GM21529 (cell line): ENCODE data around the gene KRTAP4-5.
"Not testable (repeated sequence)": the region's sequence is repeated elsewhere in the genome, so short reads cannot be mapped to it uniquely, and the experiment has no call there.

Experiments used
- ATAC-seq: cut with Tn5 transposase; IDR thresholded peaks from one replicate; pipeline ENCODE4 v1.9.1; 2021; ENCODE audit not compliant: unreplicated experiment

KRTAP4-5 gene

DNA sequence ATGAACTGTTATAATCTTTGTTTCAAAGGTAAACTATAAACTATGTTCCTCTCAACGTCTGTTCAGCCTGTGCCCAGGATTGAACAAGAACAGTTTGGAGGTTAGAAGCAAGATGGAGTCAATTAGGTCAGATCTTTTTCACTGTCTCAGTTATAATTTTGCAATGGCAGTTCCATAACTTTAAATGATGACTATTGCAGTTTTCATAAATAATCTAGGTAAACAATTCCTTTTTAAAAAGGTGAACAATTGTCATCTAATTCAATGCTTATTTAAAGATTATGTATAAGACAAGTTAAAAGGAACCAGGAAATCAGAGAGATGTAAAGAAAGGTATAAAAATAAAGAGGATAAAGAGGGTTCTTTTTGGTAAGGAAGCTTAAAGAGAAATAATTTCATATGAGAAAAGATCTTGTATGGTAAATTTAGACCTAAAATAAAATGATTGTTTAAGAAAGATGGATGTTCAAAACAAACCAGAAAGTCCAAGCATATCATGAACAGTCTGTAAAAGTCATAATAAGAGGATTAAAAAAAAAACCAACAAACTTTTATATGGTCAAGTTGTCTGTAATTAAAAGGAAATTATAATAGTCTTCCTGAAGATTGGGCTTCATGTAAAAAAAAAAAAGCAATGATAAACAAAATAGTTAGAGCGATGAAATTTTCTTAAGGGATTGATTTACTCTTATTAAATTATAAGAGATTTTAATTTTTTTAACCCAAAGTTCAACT lies 38.3 kb downstream of the KRTAP4-5 start:
- ATAC-seq, result no peak

DNA sequence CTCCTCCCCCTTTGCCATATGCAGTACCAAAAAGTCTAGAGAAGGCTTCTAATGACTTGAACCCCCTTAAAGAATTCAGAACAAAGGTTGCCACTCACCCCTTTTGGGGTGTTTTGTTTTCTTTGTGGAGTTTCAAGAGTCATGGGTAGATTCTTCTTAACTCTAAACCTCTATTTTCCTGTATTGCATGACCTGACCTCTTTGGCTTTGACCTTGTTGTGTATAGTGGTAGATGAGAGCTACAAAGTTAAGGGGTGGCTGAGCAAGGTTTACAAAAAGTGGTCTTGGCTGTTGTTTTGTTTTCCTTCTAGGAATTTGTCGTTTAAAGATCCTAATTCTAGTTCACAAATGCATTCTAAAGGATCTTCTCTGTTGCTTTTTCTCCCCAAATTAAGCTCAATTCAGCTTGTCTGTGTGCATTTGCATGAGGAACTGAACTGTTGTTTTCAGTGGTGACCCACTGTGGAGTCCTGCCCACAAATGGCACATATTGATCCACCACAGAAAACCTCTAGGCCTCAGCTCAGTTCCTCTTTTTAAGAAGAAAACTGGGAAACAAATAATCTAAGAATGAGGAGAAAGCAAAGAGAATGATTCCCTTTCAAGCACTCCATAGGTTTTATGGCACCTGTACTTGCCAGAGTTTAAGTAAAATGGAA lies 40.8 kb downstream of the KRTAP4-5 start:
- ATAC-seq, result not testable (repeated sequence)

DNA sequence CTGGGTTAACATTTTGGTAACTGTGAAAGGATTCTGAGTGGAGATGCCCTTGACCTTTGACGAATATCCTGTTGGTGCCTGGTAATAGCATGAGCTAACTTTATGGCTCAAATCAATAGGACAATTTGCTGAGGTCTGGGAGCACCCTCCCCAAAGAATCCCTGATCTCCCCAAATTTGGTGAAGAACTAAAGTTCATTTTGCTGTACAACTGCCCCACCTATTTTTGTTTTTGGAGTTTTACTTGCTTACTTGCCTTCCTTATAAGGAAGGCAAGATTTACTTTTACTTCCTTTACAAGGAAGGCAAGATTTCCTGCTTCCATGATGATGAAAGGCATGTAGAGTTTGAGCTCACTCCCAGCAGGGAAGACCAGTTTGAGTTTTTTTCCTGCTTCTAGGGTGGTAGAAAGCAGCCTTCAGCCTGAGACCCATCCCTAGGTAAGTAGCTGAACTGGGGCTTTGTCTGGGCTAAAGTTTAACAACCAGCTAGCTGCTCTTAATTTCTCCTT lies 41.6 kb downstream of the KRTAP4-5 start:
- no peak for ATAC-seq

DNA sequence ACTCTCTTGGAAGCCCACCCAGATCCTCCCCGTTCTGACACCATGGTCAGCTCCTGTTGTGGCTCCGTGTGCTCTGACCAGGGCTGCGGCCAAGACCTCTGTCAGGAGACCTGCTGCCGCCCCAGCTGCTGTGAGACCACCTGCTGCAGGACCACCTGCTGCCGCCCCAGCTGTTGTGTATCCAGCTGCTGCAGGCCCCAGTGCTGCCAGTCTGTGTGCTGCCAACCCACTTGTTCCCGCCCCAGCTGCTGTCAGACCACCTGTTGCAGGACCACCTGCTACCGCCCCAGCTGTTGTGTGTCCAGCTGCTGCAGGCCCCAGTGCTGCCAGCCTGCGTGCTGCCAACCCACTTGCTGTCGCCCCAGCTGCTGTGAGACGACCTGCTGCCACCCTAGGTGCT lies 44.3 kb downstream of the KRTAP4-5 start, which contains the start of gene KRTAP4-9:
KRTAP4-9 (plus strand) TSS at position 43 of the 400 bp plus-strand sequence; CDS start at position 43, 0 bp downstream.
- ATAC-seq, result not testable (repeated sequence)

GRCh38 chr17:41104386-41105038 lies 45.1 kb downstream of the KRTAP4-5 start:
- ATAC-seq, result not testable (repeated sequence)

DNA sequence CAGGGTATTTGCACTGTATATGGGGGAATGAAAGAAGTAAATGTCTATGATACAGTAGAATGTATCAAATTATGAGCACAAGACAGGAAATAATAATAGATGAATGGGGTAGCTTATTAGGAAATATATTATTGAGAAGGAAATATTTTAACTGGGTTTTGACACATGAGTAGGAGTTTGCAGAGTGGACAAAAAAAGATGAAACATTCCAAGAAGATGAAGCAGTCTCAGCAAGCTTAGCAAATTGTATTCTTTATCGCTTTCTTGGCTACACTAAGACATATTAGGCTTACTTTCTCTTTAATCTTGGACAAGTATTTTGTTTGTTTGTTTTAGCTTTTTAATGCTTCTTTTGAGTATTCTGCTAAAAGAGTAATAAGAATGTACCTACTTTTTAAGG lies 45.7 kb downstream of the KRTAP4-5 start:
- no peak for ATAC-seq

DNA sequence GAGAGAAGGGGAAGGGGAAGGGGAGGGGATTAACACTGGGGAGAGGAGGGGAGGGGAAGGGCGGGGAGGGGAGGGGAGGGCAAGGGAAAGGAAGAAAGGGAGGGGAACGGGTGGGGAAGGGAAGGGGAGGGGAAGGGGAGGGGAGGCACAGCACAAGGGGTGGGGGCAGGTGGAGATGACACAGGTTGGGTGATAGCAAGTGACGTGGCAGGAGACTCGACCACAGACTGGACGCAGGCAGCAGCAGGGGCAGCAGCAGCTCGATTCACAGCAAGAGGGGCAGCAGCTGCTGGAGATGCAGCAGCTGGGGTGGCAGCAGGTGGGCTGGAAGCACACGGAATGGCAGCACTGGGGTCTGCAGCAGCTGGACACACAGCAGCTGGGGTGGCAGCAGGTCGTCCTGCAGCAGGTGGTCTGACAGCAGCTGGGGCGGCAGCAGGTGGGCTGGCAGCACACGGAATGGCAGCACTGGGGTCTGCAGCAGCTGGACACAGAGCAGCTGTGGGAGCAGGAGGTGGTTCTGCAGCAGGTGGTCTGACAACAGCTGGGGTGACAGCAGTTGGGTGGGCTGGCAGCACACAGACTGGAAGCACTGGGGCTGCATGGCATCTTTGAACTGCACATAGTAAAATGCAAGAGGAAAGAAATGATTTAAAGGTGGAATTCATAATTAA lies 47.9 kb downstream of the KRTAP4-5 start, which contains the start of gene KRTAP4-16:
KRTAP4-16 (minus strand) TSS at position 624 of the 674 bp plus-strand sequence; CDS start at position 624, 0 bp downstream.
- ATAC-seq, result no peak

GRCh38 chr17:41099682-41100480 lies 49.7 kb downstream of the KRTAP4-5 start:
- not testable (repeated sequence) for ATAC-seq
